Activated naive CD4-positive, alpha-beta T cell (primary cell): ENCODE data around the gene FUOM.
A peak's percentile ranks its signal among the peaks of the same experiment; 100 is the strongest.

Experiments
- DNase-seq, 4 experiments: peaks; one replicate each; lab custom pipeline; 2025; lab: John Stamatoyannopoulos, UW

FUOM gene

GRCh38 chr10:133350283-133350949, 7.4 kb downstream of the FUOM start:
- no peak for DNase-seq

GRCh38 chr10:133349577-133350011, 8.2 kb downstream of the FUOM start:
- DNase-seq = no peak

GRCh38 chr10:133349160-133349568, 8.7 kb downstream of the FUOM start:
- DNase-seq = no peak

- DNase-seq = no peak
Observed at GRCh38 chr10:133347710-133348517, 9.9 kb downstream of the FUOM start.

- no peak for DNase-seq
Observed at GRCh38 chr10:133346413-133346812, 11.4 kb downstream of the FUOM start.

GRCh38 chr10:133344236-133344635, 13.6 kb downstream of the FUOM start:
- DNase-seq = no peak

GRCh38 chr10:133343558-133343957, 14.3 kb downstream of the FUOM start:
- DNase-seq = no peak

GRCh38 chr10:133342942-133343341, 14.9 kb downstream of the FUOM start:
- no peak for DNase-seq

GRCh38 chr10:133341983-133342382, 15.8 kb downstream of the FUOM start:
- no peak for DNase-seq

GRCh38 chr10:133339708-133340380, 18.0 kb downstream of the FUOM start:
- no peak for DNase-seq

GRCh38 chr10:133338080-133339071, 19.4 kb downstream of the FUOM start:
- no peak for DNase-seq

- no peak for DNase-seq
Observed at GRCh38 chr10:133337370-133337725, 20.5 kb downstream of the FUOM start.

GRCh38 chr10:133336577-133337369, 21.0 kb downstream of the FUOM start, which contains the start of gene CALY:
Gene CALY (minus strand): TSS chr10:133336896. CDS start chr10:133328989, 7,907 bp downstream.
- DNase-seq = peak; percentile 44 to 91 (median 70)

- no peak for DNase-seq
Observed at GRCh38 chr10:133336118-133336576, 21.7 kb downstream of the FUOM start.

GRCh38 chr10:133335246-133336117, 22.3 kb downstream of the FUOM start:
- peak in 3 of 4 experiments; percentile 41 to 73 (median 68) for DNase-seq

- no peak for DNase-seq
Observed at GRCh38 chr10:133334503-133335245, 23.1 kb downstream of the FUOM start.

- no peak for DNase-seq
Observed at GRCh38 chr10:133332936-133333699, 24.7 kb downstream of the FUOM start.
